Neural cell (in vitro differentiated cells): ENCODE data around the gene NUP62. TPM values are rescaled to one million over a fixed set of nuclear protein-coding genes. Genes with fewer than 3 reads are reported as not detected.

ENCODE experiments used
- H2AFZ ChIP-seq: fragments of 200-600, 300-800 bp; sonication (generic), shearing (Covaris generic); 2 replicates; pipeline ENCODE4 v1.6.0; 2014; ENCODE audit warnings: low read depth, mild to moderate bottlenecking, antibody characterized with exemption, low read length, moderate library complexity
- H3F3A ChIP-seq: fragments of 200-600 bp; shearing (Covaris generic); 2 replicates; pipeline ENCODE4 v1.6.1; 2016; ENCODE audit warnings: mild to moderate bottlenecking, moderate library complexity, mixed read lengths, antibody characterized with exemption, low read length; ENCODE audit not compliant: insufficient read depth, poor library complexity, severe bottlenecking
- H3K27ac ChIP-seq: fragments of 200-600, 300-800 bp; sonication (generic), shearing (Covaris generic); 2 replicates; pipeline ENCODE4 v1.5.1; 2014; ENCODE audit warnings: mild to moderate bottlenecking, low read length, moderate library complexity
- H3K27me3 ChIP-seq: fragments of 300-800, 200-600 bp; sonication (generic), shearing (Covaris generic); 2 replicates; pipeline ENCODE4 v1.6.0; 2014; ENCODE audit warnings: mild to moderate bottlenecking, low read depth, low read length, moderate library complexity; ENCODE audit not compliant: insufficient read depth
- H3K36me3 ChIP-seq: fragments of 300-800, 200-600 bp; sonication (generic), shearing (Covaris generic); 2 replicates; pipeline ENCODE4 v1.5.1; 2014; ENCODE audit warnings: mild to moderate bottlenecking, antibody characterized with exemption, low read length, moderate library complexity; ENCODE audit not compliant: insufficient read depth
- H3K4me2 ChIP-seq: fragments of 300-800, 200-600 bp; sonication (generic), shearing (Covaris generic); 2 replicates; pipeline ENCODE4 v1.6.0; 2014; ENCODE audit warnings: mild to moderate bottlenecking, low read length
- H3K4me3 ChIP-seq: fragments of 300-800, 200-600 bp; sonication (generic), shearing (Covaris generic); 2 replicates; pipeline ENCODE4 v1.5.1; 2014; ENCODE audit warnings: mild to moderate bottlenecking, low read length, moderate library complexity
- H3K79me2 ChIP-seq: fragments of 200-600 bp; shearing (Covaris generic); replicated peaks from 2 replicates; pipeline ENCODE4 v1.6.0; 2014; ENCODE audit warnings: mild to moderate bottlenecking, low read length, moderate library complexity; ENCODE audit not compliant: insufficient read depth
- H3K9ac ChIP-seq: fragments of 300-800, 200-600 bp; sonication (generic), shearing (Covaris generic); 2 replicates; pipeline ENCODE4 v1.6.1; 2016; ENCODE audit warnings: mild to moderate bottlenecking, low read length, mixed read lengths
- H3K9me2 ChIP-seq: fragments of 200-600 bp; shearing (Covaris generic); 2 replicates; pipeline ENCODE4 v1.6.1; 2016; ENCODE audit warnings: mild to moderate bottlenecking, low read length, mixed read lengths; ENCODE audit not compliant: insufficient read depth
- H3K9me3 ChIP-seq: fragments of 200-600, 300-800 bp; sonication (generic), shearing (Covaris generic); 2 replicates; pipeline ENCODE4 v1.6.1; 2016; ENCODE audit warnings: mild to moderate bottlenecking, mixed run types, low read length, moderate library complexity, mixed read lengths
- H4K20me1 ChIP-seq: fragments of 200-600 bp; shearing (Covaris generic); 2 replicates; pipeline ENCODE4 v1.6.1; 2016; ENCODE audit warnings: mild to moderate bottlenecking, mixed run types; ENCODE audit not compliant: insufficient read depth
- EP300 ChIP-seq: fragments of 450-650 bp; conservative IDR thresholded peaks from 2 replicates; pipeline ENCODE4 v1.6.1; 2014; ENCODE audit warnings: antibody characterized with exemption, mild to moderate bottlenecking, moderate library complexity; ENCODE audit not compliant: poor library complexity, severe bottlenecking
- EZH2 ChIP-seq: fragments of 200-600, 300-800 bp; shearing (Covaris generic), sonication (generic); IDR thresholded peaks from 2 replicates; pipeline ENCODE4 v1.6.1; 2014; ENCODE audit warnings: antibody characterized with exemption, low read length, borderline replicate concordance, mild to moderate bottlenecking; ENCODE audit not compliant: insufficient read depth, poor library complexity, severe bottlenecking
- MXI1 ChIP-seq: fragments of 450-650 bp; conservative IDR thresholded peaks from 2 replicates; pipeline ENCODE4 v1.6.1; 2014; ENCODE audit warnings: antibody characterized with exemption, mild to moderate bottlenecking; ENCODE audit not compliant: poor library complexity, severe bottlenecking
- POLR2AphosphoS5 ChIP-seq: IDR thresholded peaks from 2 replicates; pipeline ENCODE4 v1.6.1; 2012
- RAD21 ChIP-seq: fragments of 450-650 bp; conservative IDR thresholded peaks from 2 replicates; pipeline ENCODE4 v1.6.1; 2014; ENCODE audit warnings: antibody characterized with exemption, mild to moderate bottlenecking, moderate library complexity
- SMC3 ChIP-seq: fragments of 450-650 bp; conservative IDR thresholded peaks from 2 replicates; pipeline ENCODE4 v1.6.1; 2014; ENCODE audit warnings: antibody characterized with exemption, mild to moderate bottlenecking, moderate library complexity; ENCODE audit not compliant: poor library complexity
- TAF1 ChIP-seq: IDR thresholded peaks from 2 replicates; pipeline ENCODE4 v1.6.1; 2012; ENCODE audit warnings: low read depth
- polyA plus RNA-seq: library from polyadenylated mRNA; depleted of rRNA; stranded (reverse); fragments of >200 nt; gene quantifications from 2 replicates; pipeline ENCODE4 v1.2.3, GENCODE V29; 2014
- TF ChIP-seq, protein P1 (sequence below): fragments of 450-650 bp; IDR thresholded peaks from 2 replicates; pipeline ENCODE4 v1.5.1; 2014; ENCODE audit warnings: antibody characterized with exemption, mild to moderate bottlenecking, moderate library complexity; ENCODE audit not compliant: poor library complexity, severe bottlenecking
- TF ChIP-seq, protein P2 (sequence below): IDR thresholded peaks from 2 replicates; pipeline ENCODE4 v1.6.1; 2012; ENCODE audit warnings: borderline replicate concordance

The NUP62 gene
- polyA plus RNA-seq, 1 donor from 2014 or later = 24.9 TPM

DNA sequence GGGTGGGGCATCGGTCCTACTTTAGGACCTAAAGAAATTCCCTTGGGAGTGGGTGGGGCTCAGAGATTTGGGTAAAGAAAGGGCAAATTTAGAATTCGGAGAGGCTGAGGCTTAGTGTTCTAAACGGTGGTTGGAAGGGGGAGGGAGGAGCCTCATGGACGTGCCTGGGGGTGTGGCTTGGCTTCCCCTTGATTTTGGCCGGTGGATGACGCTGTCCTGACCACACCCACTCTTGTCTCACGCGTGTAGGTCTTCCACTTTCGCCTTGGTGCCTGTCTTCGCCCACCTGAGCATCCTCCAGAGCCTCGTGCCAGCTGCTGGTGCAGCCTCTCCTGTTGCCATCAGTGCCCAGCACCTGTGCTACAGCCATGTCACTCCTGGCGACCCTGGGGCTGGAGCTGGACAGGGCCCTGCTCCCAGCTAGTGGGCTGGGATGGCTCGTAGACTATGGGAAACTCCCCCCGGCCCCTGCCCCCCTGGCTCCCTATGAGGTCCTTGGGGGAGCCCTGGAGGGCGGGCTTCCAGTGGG is 1.2 kb upstream of the NUP62 start:
- peak overlapping the region; percentile 96 for H3K27ac ChIP-seq
- peak overlapping the region; percentile 97 for H3K9ac ChIP-seq
- no peaks in the 10 kb centered on the region for H3F3A ChIP-seq
- no peaks in the 10 kb centered on the region for H3K9me3 ChIP-seq
- H3K79me2 ChIP-seq = peaks cover 32% of the 10 kb centered on the region
- peak overlapping the region; percentile 36 for H2AFZ ChIP-seq
- TF ChIP-seq TAF1 (no peak), POLR2AphosphoS5 (no peak), MXI1 (no peak), EZH2 (no peak), SMC3 (no peak), EP300 (no peak), RAD21 (no peak)
- TF ChIP-seq, protein P1, sequence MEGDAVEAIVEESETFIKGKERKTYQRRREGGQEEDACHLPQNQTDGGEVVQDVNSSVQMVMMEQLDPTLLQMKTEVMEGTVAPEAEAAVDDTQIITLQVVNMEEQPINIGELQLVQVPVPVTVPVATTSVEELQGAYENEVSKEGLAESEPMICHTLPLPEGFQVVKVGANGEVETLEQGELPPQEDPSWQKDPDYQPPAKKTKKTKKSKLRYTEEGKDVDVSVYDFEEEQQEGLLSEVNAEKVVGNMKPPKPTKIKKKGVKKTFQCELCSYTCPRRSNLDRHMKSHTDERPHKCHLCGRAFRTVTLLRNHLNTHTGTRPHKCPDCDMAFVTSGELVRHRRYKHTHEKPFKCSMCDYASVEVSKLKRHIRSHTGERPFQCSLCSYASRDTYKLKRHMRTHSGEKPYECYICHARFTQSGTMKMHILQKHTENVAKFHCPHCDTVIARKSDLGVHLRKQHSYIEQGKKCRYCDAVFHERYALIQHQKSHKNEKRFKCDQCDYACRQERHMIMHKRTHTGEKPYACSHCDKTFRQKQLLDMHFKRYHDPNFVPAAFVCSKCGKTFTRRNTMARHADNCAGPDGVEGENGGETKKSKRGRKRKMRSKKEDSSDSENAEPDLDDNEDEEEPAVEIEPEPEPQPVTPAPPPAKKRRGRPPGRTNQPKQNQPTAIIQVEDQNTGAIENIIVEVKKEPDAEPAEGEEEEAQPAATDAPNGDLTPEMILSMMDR = no peak
- TF ChIP-seq, protein P2, sequence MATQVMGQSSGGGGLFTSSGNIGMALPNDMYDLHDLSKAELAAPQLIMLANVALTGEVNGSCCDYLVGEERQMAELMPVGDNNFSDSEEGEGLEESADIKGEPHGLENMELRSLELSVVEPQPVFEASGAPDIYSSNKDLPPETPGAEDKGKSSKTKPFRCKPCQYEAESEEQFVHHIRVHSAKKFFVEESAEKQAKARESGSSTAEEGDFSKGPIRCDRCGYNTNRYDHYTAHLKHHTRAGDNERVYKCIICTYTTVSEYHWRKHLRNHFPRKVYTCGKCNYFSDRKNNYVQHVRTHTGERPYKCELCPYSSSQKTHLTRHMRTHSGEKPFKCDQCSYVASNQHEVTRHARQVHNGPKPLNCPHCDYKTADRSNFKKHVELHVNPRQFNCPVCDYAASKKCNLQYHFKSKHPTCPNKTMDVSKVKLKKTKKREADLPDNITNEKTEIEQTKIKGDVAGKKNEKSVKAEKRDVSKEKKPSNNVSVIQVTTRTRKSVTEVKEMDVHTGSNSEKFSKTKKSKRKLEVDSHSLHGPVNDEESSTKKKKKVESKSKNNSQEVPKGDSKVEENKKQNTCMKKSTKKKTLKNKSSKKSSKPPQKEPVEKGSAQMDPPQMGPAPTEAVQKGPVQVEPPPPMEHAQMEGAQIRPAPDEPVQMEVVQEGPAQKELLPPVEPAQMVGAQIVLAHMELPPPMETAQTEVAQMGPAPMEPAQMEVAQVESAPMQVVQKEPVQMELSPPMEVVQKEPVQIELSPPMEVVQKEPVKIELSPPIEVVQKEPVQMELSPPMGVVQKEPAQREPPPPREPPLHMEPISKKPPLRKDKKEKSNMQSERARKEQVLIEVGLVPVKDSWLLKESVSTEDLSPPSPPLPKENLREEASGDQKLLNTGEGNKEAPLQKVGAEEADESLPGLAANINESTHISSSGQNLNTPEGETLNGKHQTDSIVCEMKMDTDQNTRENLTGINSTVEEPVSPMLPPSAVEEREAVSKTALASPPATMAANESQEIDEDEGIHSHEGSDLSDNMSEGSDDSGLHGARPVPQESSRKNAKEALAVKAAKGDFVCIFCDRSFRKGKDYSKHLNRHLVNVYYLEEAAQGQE = no peak
- no peaks in the 10 kb centered on the region for H4K20me1 ChIP-seq
- no peaks in the 10 kb centered on the region for H3K27me3 ChIP-seq
- H3K9me2 ChIP-seq = no peaks in the 10 kb centered on the region
- no peaks in the 10 kb centered on the region for H3K36me3 ChIP-seq
- H3K4me3 ChIP-seq = peak overlapping the region; percentile 92
- H3K4me2 ChIP-seq = no peak overlapping the region

DNA sequence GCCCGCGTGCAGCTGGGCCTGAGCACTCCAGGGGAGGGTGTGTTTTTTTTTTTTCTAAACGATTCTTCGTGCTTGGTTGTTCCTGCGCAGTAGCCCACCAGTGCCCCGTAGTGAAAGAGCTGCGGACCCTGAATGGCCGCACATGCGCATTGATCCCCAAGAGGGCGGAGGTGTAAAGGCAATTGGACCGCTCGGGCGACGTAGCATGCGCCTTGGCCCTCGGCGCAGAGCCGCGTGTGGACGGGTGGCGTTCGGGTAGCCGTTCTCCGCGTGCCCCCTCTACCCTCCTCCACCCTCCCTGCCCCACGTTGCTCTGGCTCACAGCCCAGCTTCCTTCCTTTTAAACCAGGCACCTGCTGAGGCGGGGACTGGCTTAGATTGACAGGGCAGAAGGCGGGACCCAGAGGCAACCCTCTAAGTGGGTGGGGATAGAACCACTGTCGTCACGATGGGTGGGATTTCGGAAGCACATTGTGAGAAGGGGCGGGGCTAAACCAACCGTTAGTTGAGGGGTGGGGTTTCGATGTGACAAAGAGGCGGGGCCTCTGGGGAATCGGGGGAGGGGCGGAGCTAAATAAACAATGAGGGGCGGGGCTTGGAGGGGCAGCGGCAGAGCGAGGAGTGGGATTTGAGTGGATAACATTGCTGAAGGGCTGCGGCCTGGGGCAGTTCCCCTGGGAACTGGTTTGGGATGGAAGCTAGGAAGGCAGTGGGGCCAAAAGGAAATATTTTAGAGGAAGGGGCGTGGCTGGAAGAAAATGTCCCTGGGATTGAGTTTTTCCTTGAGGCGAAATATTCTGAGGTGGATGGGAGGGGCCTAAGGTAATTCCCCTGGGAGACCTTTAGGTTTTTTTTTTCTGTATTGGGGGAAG is 543 bp upstream of the NUP62 start:
- Histone ChIP-seq H2AFZ (peak overlapping the region; percentile 59), H3K4me2 (no peak overlapping the region)

More for the DNA sequence above, 543 bp upstream of the NUP62 start:
- no peaks in the 10 kb centered on the region for H4K20me1 ChIP-seq
- H3K9ac ChIP-seq = peak overlapping the region; percentile 97
- no peaks in the 10 kb centered on the region for H3K36me3 ChIP-seq
- no peaks in the 10 kb centered on the region for H3K9me2 ChIP-seq
- no peaks in the 10 kb centered on the region for H3K27me3 ChIP-seq
- peak overlapping the region; percentile 96 for H3K27ac ChIP-seq
- no peak for TF ChIP-seq TAF1
- TF ChIP-seq EZH2 = no peak
- no peak for TF ChIP-seq SMC3
- TF ChIP-seq, protein P1 = peak; percentile 34
- TF ChIP-seq, protein P2 = peak; percentile 75
- peak; percentile 87 for TF ChIP-seq POLR2AphosphoS5
- peak; percentile 95 for TF ChIP-seq MXI1
- TF ChIP-seq EP300 = peak; percentile 73
- TF ChIP-seq RAD21 = peak; percentile 26
- peaks cover 38% of the 10 kb centered on the region for H3K79me2 ChIP-seq
- peak overlapping the region; percentile 92 for H3K4me3 ChIP-seq
- H3K9me3 ChIP-seq = no peaks in the 10 kb centered on the region
- H3F3A ChIP-seq = no peaks in the 10 kb centered on the region
